PFSK-1 (cell line): ENCODE results near the gene KAZN.

Experiments
- FOXP2 ChIP-seq: optimal IDR thresholded peaks from 2 replicates; pipeline ENCODE3; 2011; ENCODE audit warnings: borderline replicate concordance, control low read depth, inconsistent platforms; ENCODE audit not compliant: insufficient read depth; ENCODE audit errors: extremely low read length, extremely low read depth
- SIN3A ChIP-seq: IDR thresholded peaks from 2 replicates; pipeline ENCODE4 v1.6.1; 2012; ENCODE audit warnings: mild to moderate bottlenecking, low read length, moderate library complexity, borderline replicate concordance; ENCODE audit not compliant: insufficient read depth
- TAF1 ChIP-seq: IDR thresholded peaks from 2 replicates; pipeline ENCODE4 v1.6.1; 2012; ENCODE audit warnings: low read length, control low read depth, borderline replicate concordance; ENCODE audit not compliant: insufficient read depth
- TF ChIP-seq, protein P1 (sequence below), 2 experiments: IDR thresholded peaks; 2 replicates each; pipeline versions ENCODE4 v1.6.1 to v1.8.0; 2011 to 2012; ENCODE audit warnings: low read depth in 2 of 2, low read length in 2 of 2, control low read depth in 1 of 2, inconsistent platforms in 1 of 2, mild to moderate bottlenecking in 1 of 2, moderate library complexity in 1 of 2; ENCODE audit not compliant: insufficient read depth in 1 of 2

DNA sequence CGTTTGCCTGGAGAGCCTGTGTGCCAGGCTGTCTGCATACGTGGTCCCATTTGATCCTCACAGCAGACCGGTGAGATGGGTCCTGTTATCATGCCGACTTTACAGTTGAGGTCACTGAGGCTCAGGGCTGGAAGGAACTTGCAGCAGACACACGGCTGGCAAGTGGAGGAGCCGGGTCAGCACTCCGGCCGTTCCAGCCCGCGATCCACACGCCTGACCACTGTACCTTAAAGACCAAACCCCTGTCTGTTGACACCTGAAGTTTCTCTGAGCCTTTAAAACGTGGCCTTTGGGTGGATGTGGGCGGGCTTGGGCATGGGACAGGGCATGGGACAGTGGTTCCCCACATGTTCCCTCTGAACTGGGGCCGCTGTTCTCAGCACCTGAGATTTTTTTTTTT lies 383.5 kb downstream of the KAZN start:
- TF ChIP-seq TAF1 (no peak), FOXP2 (no peak), SIN3A (no peak)
- TF ChIP-seq, protein P1, sequence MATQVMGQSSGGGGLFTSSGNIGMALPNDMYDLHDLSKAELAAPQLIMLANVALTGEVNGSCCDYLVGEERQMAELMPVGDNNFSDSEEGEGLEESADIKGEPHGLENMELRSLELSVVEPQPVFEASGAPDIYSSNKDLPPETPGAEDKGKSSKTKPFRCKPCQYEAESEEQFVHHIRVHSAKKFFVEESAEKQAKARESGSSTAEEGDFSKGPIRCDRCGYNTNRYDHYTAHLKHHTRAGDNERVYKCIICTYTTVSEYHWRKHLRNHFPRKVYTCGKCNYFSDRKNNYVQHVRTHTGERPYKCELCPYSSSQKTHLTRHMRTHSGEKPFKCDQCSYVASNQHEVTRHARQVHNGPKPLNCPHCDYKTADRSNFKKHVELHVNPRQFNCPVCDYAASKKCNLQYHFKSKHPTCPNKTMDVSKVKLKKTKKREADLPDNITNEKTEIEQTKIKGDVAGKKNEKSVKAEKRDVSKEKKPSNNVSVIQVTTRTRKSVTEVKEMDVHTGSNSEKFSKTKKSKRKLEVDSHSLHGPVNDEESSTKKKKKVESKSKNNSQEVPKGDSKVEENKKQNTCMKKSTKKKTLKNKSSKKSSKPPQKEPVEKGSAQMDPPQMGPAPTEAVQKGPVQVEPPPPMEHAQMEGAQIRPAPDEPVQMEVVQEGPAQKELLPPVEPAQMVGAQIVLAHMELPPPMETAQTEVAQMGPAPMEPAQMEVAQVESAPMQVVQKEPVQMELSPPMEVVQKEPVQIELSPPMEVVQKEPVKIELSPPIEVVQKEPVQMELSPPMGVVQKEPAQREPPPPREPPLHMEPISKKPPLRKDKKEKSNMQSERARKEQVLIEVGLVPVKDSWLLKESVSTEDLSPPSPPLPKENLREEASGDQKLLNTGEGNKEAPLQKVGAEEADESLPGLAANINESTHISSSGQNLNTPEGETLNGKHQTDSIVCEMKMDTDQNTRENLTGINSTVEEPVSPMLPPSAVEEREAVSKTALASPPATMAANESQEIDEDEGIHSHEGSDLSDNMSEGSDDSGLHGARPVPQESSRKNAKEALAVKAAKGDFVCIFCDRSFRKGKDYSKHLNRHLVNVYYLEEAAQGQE (IDR thresholded peaks at IDR 0.05; ENCODE audit: insufficient read depth in 1 of 2, low read depth in 2 of 2, low read length in 2 of 2): no peak
